Measurements from ENCODE around the gene FLG2.
"Not testable (repeated sequence)": the region's sequence is repeated elsewhere in the genome, so short reads cannot be mapped to it uniquely, and the experiment has no call there.

GRCh38 chr1:152312169-152312568 is 47.6 kb downstream of the FLG2 start:
- TF ChIP-seq CTCF (conservative IDR thresholded peaks at IDR 0.05; ENCODE audit: low read depth, low read length); POLR2A (IDR thresholded peaks at IDR 0.05; ENCODE audit: low read depth, low read length); CEBPB (IDR thresholded peaks at IDR 0.05; ENCODE audit: low read depth, low read length); USF2 (IDR thresholded peaks at IDR 0.05; ENCODE audit: low read depth, low read length); NFE2L2 (IDR thresholded peaks at IDR 0.05; ENCODE audit: low read depth, low read length): not testable (repeated sequence)
